Uterus (tissue), 4 donors: ENCODE results near the gene MUC21. TPM values are rescaled to one million over a fixed set of nuclear protein-coding genes. Genes with fewer than 3 reads are reported as not detected.

Experiments
- DNase-seq, 2 donors: peaks; one replicate each; pipeline ENCODE4 v3.0.0-alpha.2; 2019 to 2020
- H3K27ac ChIP-seq, 2 donors: fragments of 200-600 bp; sonication (generic); 1 replicate in 1 of 2; 2 replicates in 1 of 2; pipeline ENCODE4 v1.5.1; 2016 to 2018
- H3K27me3 ChIP-seq, 2 donors: fragments of 200-600 bp; sonication (generic); one replicate each; pipeline ENCODE4 v1.5.1; 2018 to 2019; ENCODE audit warnings: control low read depth in 1 of 2
- H3K36me3 ChIP-seq, 2 donors: fragments of 200-600 bp; sonication (generic); one replicate each; pipeline ENCODE4 v1.5.1; 2019; ENCODE audit warnings: control low read depth in 1 of 2
- H3K4me1 ChIP-seq, 2 donors: fragments of 200-600 bp; sonication (generic); one replicate each; pipeline ENCODE4 v1.5.1; 2018 to 2019; ENCODE audit warnings: control low read depth in 1 of 2
- H3K4me3 ChIP-seq, 2 donors: fragments of 200-600 bp; sonication (generic); 1 replicate in 1 of 2; 2 replicates in 1 of 2; pipeline ENCODE4 v1.5.1; 2018 to 2019; ENCODE audit warnings: mild to moderate bottlenecking in 1 of 2
- H3K9me3 ChIP-seq, 2 donors: fragments of 200-600 bp; sonication (generic); one replicate each; pipeline ENCODE4 v1.5.1; 2019; ENCODE audit warnings: control low read depth in 1 of 2
- POLR2A ChIP-seq, 2 donors: fragments of 450-650 bp; IDR thresholded peaks; one replicate each; pipeline ENCODE4 v1.6.1; 2016; ENCODE audit warnings: antibody characterized with exemption in 2 of 2, mild to moderate bottlenecking in 1 of 2, moderate library complexity in 1 of 2
- intact Hi-C: fragments of 100-400 bp; cut with DNase I; formaldehyde crosslinking; loops from one replicate; pipeline ENCODE4 v1.15.1; 2023; ENCODE audit warnings: low total_unique reads
- total RNA-seq, 4 donors: library from RNA; depleted of rRNA in 3 of 4; stranded (reverse); fragments of >200 nt in 3 of 4; gene quantifications; one replicate each; pipeline versions ENCODE4 v1.1.0 to v1.2.4, GENCODE V29; 2014 to 2023
- TF ChIP-seq, protein P1 (sequence below), 4 experiments: fragments of 200-600 bp in 2 of 4; fragments of 450-650 bp in 2 of 4; sonication (generic) in 2 of 4; IDR thresholded peaks; one replicate each; pipeline ENCODE4 v1.5.1; 2016 to 2019; ENCODE audit warnings: antibody characterized with exemption in 4 of 4, mild to moderate bottlenecking in 2 of 4, moderate library complexity in 1 of 4
- donor health status: DM: yes; HTN: yes; CAD: no.

The MUC21 gene
- total RNA-seq, 4 donors from 2014 or later: 0.28 to 0.59 TPM; not detected in 2

DNA sequence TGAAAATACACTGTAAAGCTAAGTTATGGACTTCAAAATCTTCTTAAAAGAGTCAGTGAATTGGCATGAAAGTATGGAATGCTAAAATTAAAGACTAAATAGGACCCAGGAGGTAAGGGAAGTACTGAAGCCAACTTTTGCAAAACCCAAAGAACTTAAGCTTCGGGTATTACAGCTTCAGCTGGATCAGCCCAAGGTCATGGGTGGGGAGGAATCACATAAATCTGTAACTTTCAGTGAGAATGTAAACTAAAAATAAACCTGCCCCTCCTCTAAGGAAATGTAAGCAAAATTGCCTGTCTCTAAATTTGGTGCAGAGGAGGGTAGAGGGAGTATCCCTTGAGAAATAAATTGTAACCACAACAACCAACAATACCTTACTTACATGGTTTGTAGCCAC lies 4.4 kb upstream of the MUC21 start:
- no peak overlapping the region for H3K4me3 ChIP-seq
- TF ChIP-seq, protein P1, sequence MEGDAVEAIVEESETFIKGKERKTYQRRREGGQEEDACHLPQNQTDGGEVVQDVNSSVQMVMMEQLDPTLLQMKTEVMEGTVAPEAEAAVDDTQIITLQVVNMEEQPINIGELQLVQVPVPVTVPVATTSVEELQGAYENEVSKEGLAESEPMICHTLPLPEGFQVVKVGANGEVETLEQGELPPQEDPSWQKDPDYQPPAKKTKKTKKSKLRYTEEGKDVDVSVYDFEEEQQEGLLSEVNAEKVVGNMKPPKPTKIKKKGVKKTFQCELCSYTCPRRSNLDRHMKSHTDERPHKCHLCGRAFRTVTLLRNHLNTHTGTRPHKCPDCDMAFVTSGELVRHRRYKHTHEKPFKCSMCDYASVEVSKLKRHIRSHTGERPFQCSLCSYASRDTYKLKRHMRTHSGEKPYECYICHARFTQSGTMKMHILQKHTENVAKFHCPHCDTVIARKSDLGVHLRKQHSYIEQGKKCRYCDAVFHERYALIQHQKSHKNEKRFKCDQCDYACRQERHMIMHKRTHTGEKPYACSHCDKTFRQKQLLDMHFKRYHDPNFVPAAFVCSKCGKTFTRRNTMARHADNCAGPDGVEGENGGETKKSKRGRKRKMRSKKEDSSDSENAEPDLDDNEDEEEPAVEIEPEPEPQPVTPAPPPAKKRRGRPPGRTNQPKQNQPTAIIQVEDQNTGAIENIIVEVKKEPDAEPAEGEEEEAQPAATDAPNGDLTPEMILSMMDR (IDR thresholded peaks at IDR 0.05): no peak
- no peak for TF ChIP-seq POLR2A (IDR thresholded peaks at IDR 0.05)
- H3K4me1 ChIP-seq: peaks cover 4 to 6% of the 10 kb centered on the region in 2 donors
- no peaks in the 10 kb centered on the region for H3K9me3 ChIP-seq
- H3K27ac ChIP-seq: peak overlapping the region in 1 of 2 donors; percentile 59
- no peaks in the 10 kb centered on the region for H3K36me3 ChIP-seq
- no peaks in the 10 kb centered on the region for H3K27me3 ChIP-seq
- DNase-seq: no peak
- intact Hi-C loops: no loop called here

DNA sequence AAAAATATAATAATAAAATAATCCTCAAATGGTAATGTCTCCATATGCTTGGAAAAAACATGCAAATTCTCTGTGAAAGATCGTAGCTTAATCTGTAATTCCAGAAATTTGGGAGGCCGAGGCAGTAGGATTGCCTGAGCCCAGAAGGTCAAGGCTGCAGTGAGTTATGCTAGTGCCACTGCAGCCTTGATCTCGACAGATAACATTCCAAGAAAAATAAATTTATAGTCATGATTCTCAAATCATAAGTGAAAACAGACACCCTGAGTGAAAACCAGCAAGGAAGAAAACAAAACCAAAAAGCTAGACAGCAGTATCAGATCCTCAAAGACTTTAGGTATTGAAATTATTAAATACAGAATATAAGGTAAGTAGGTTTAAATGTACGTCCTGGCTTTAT lies 3.8 kb upstream of the MUC21 start:
- no peaks in the 10 kb centered on the region for H3K9me3 ChIP-seq
- no peaks in the 10 kb centered on the region for H3K27me3 ChIP-seq
- H3K4me3 ChIP-seq: no peak overlapping the region
- no peaks in the 10 kb centered on the region for H3K36me3 ChIP-seq
- H3K27ac ChIP-seq: peak overlapping the region in 1 of 2 donors; percentile 59
- intact Hi-C loops: no loop called here
- TF ChIP-seq POLR2A (IDR thresholded peaks at IDR 0.05): no peak
- TF ChIP-seq, protein P1 (IDR thresholded peaks at IDR 0.05): no peak
- H3K4me1 ChIP-seq: peaks cover 4 to 6% of the 10 kb centered on the region in 2 donors
- no peak for DNase-seq

DNA sequence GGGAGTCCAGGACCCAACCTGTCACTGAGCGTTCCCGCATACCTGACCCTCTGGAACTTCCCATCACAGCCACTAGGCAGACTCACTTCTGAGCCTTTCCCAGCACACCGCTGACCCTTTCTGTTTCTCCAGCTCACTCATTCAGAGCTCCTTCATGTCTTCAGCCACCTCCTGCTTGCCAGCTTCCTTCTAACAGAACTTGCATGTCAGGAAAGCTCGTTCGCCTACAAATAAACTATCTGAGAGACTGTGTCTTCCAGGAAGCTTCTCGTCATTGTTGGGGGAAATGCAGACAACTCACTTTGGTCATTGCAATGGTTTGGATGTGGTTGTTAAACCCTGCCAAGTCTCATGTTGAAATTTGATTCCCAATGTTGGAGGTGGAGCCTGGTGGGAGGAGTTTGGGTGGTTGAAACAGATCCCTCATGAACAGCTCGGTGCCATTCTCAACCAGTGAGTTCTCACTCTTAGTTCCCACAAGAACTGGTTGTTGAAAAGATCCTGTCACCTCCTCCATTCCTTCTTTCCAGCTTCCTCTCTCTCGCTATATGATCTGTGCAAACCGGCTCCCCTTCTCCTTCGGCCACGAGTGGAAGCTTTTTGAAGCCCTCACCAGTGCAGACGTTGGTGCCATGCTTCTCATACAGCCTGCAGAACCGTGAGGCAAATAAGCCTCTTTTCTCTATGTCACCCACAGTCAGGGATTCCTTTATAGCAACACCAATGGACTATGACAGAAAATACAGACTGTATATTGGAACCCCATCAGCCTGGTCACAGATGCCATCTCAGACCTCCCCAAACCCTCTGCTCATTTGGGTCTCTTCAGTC lies 1.4 kb upstream of the MUC21 start:
- intact Hi-C loops: no loop called here
- peak overlapping the region in 1 of 2 donors; percentile 11 for H3K27ac ChIP-seq
- no peaks in the 10 kb centered on the region for H3K9me3 ChIP-seq
- H3K36me3 ChIP-seq: no peaks in the 10 kb centered on the region
- H3K4me3 ChIP-seq: no peak overlapping the region
- DNase-seq: peak; percentile 24 to 33
- no peaks in the 10 kb centered on the region for H3K27me3 ChIP-seq
- H3K4me1 ChIP-seq: peaks cover 4 to 6% of the 10 kb centered on the region in 2 donors
- no peak for TF ChIP-seq POLR2A (IDR thresholded peaks at IDR 0.05)
- TF ChIP-seq, protein P1 (IDR thresholded peaks at IDR 0.05): no peak

DNA sequence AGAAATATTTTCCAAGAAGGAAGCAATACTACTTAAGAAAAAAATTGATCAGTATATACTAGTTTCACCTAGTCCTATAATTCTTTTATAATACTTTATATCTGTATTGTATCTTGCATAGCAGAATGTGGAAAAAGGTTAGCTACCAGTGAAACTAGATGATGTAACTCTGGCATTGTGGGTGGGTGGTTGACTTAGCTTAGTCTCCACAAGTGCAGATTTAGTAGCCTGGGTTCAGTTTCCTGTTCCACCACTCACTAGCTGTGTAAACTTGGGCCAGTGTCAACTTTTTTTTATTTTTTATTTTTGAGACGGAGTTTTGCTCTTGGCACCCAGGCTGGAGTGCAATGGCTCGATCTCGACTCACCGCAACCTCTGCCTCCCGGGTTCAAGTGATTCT lies 2.0 kb downstream of the MUC21 start:
- Histone ChIP-seq H3K4me1 (no peaks in the 10 kb centered on the region), H3K9me3 (no peaks in the 10 kb centered on the region), H3K27me3 (no peaks in the 10 kb centered on the region), H3K36me3 (no peaks in the 10 kb centered on the region), H3K27ac (no peak overlapping the region), H3K4me3 (no peak overlapping the region)
- intact Hi-C loops: no loop called here
- TF ChIP-seq, protein P1 (IDR thresholded peaks at IDR 0.05): no peak
- no peak for TF ChIP-seq POLR2A (IDR thresholded peaks at IDR 0.05)
- no peak for DNase-seq

DNA sequence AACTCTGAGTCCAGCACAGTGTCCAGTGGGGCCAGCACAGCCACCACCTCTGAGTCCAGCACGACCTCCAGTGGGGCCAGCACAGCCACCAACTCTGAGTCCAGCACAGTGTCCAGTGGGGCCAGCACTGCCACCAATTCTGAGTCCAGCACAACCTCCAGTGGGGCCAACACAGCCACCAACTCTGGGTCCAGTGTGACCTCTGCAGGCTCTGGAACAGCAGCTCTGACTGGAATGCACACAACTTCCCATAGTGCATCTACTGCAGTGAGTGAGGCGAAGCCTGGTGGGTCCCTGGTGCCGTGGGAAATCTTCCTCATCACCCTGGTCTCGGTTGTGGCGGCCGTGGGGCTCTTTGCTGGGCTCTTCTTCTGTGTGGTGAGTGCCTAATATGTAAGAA lies 3.8 kb downstream of the MUC21 start:
- intact Hi-C loops: no loop called here
- TF ChIP-seq, protein P1 (IDR thresholded peaks at IDR 0.05): no peak
- TF ChIP-seq POLR2A (IDR thresholded peaks at IDR 0.05): no peak

More for the DNA sequence above, 3.8 kb downstream of the MUC21 start:
- Histone ChIP-seq H3K27me3 (no peaks in the 10 kb centered on the region), H3K4me1 (no peaks in the 10 kb centered on the region), H3K36me3 (no peaks in the 10 kb centered on the region), H3K9me3 (no peaks in the 10 kb centered on the region), H3K27ac (no peak overlapping the region), H3K4me3 (no peak overlapping the region)
- no peak for DNase-seq
